ENCODE results near the gene B4GALT6. TPM values are rescaled to one million over a fixed set of nuclear protein-coding genes. Genes with fewer than 3 reads are reported as not detected.
A peak's percentile ranks its signal among the peaks of the same experiment; 100 is the strongest.

B4GALT6 gene
- total and polyA plus RNA-seq, 10 of the 15 experiments (the other 5 are each of a cell fraction or from before 2014, with no cell fraction given), result 11.9 to 47.4 (median 18.0) TPM

GRCh38 chr18:31684279-31685096 is at the start of gene B4GALT6 (continued):
- TF ChIP-seq RUNX3 (IDR thresholded peaks at IDR 0.05; ENCODE audit: low read length), result peak; percentile 20; the same call in 1 of the 2 replicates
- TF ChIP-seq USF1 (IDR thresholded peaks at IDR 0.05; ENCODE audit: borderline replicate concordance, extremely low read length, insufficient read depth, low read depth, low read length), result no peak
- TF ChIP-seq BCL3 (IDR thresholded peaks at IDR 0.05; ENCODE audit: borderline replicate concordance, insufficient read depth, low read depth, low read length, poor library complexity, severe bottlenecking), result no peak
- TF ChIP-seq PRDM15 (CRISPR knock-in tag; IDR thresholded peaks at IDR 0.05), result no peak
- TF ChIP-seq SIN3A (IDR thresholded peaks at IDR 0.05; ENCODE audit: low read depth, low read length), result no peak
- no peak for TF ChIP-seq NFXL1 (IDR thresholded peaks at IDR 0.05; ENCODE audit: borderline replicate concordance)
- TF ChIP-seq MAX (IDR thresholded peaks at IDR 0.05; ENCODE audit: low read depth, low read length), result peak; percentile 40; the same call in 1 of the 2 replicates
- peak in 1 of 2 experiments; percentile 24; a peak in 2 of 3 replicates for TF ChIP-seq EGR1 (IDR thresholded peaks at IDR 0.05; ENCODE audit: borderline replicate concordance in 1 of 2, low read depth in 2 of 2, low read length in 2 of 2)
- no peak for TF ChIP-seq ATF3 (IDR thresholded peaks at IDR 0.05; ENCODE audit: borderline replicate concordance, extremely low read depth, low read depth, low read length)
- no peak for TF ChIP-seq CHD2 (IDR thresholded peaks at IDR 0.05; ENCODE audit: borderline replicate concordance, low read depth, low read length)
- peak; percentile 76 for TF ChIP-seq EED (IDR thresholded peaks at IDR 0.05; ENCODE audit: low read depth)
- TF ChIP-seq IRF5 (IDR thresholded peaks at IDR 0.05; ENCODE audit: borderline replicate concordance), result no peak
- peak in 1 of 2 experiments; percentile 33; a peak in 1 of 4 replicates for TF ChIP-seq BHLHE40 (IDR thresholded peaks at IDR 0.05; ENCODE audit: borderline replicate concordance in 1 of 2, low read depth in 2 of 2, low read length in 1 of 2)
- TF ChIP-seq SPI1 (IDR thresholded peaks at IDR 0.05; ENCODE audit: borderline replicate concordance, insufficient read depth, low read depth, low read length), result peak; percentile 82
- TF ChIP-seq IRF4 (IDR thresholded peaks at IDR 0.05; ENCODE audit: low read depth, low read length), result no peak
- TF ChIP-seq ZBED1 (IDR thresholded peaks at IDR 0.05; ENCODE audit: borderline replicate concordance), result no peak
- TF ChIP-seq FOXM1 (IDR thresholded peaks at IDR 0.05; ENCODE audit: low read depth, low read length), result no peak
- no peak for TF ChIP-seq NFIC (IDR thresholded peaks at IDR 0.05; ENCODE audit: low read depth, low read length)
- no peak for TF ChIP-seq RBBP5 (conservative IDR thresholded peaks at IDR 0.05)
- TF ChIP-seq RB1 (IDR thresholded peaks at IDR 0.05; ENCODE audit: borderline replicate concordance), result no peak
- 0 out of 2 replicates have a peak, but pooled peaks have one; percentile 4 for TF ChIP-seq TCF12 (IDR thresholded peaks at IDR 0.05; ENCODE audit: low read depth, low read length)
